ENCODE data around the gene PDGFRB. TPM values are rescaled to one million over a fixed set of nuclear protein-coding genes. Genes with fewer than 3 reads are reported as not detected.

Gene PDGFRB
- total and polyA plus RNA-seq, 10 of the 15 experiments (the other 5 are each of a cell fraction or from before 2014, with no cell fraction given) = 0.02 to 3.0 (median 1.0) TPM

DNA sequence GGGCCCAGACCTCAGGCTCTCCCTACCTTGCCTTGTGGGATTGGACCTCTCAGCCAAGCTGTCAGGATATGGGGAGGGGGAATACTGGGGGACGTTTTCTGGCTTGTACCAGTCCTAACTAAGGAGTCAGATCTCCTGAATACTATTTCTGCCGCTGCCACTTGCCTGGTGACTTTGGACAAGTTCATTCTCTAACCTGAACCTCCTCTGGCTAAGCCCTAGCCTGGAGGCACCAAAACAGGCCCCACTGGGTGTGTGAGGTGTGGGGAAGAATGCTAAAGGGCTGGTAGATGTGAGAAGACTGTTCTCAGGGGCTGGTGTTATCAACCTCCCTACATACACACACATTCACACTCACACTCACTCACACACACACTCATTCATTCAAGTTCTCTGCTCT, 35.3 kb upstream of the PDGFRB start:
- H3K9me3 ChIP-seq (replicated peaks; ENCODE audit: control insufficient read depth, insufficient read depth, low read length) = no peaks in the 10 kb centered on the region
- intact Hi-C loops (cut with micrococcal nuclease; ENCODE audit: unreplicated experiment) = no loop called here
- ChIA-PET CTCF (no interaction called here), SMC1A (ENCODE audit: uncharacterized antibody, unreplicated experiment) (interaction anchor here (0.7 kb wide), 1 partner anchor 12 kb away, joined by 3 read pairs; no protein-coding TSS in a partner anchor), RAD21 (ENCODE audit: unreplicated experiment) (no interaction called here), POLR2A (no interaction called here)
- DNase-seq (ENCODE audit: low read depth, low spot score) (no peak), ATAC-seq (no peak), FAIRE-seq (no peak)
- H3K36me3 ChIP-seq (ENCODE audit: control insufficient read depth in 2 of 2, insufficient read depth in 2 of 2, low read length in 1 of 2) = no peaks in the 10 kb centered on the region
- H3K27me3 ChIP-seq (replicated peaks in 1 of 2; ENCODE audit: control insufficient read depth in 2 of 2, insufficient read depth in 2 of 2, low read length in 1 of 2) = peaks cover 0 to 5% of the 10 kb centered on the region in 2 experiments; a peak in 3 of 4 replicates
- BruUV-seq (replicated peaks) = no TSS peak
- H2AFZ ChIP-seq (ENCODE audit: control insufficient read depth, low read depth, low read length) = no peak overlapping the region
- H4K20me1 ChIP-seq (ENCODE audit: control insufficient read depth, insufficient read depth) = no peaks in the 10 kb centered on the region; the same call in 1 of the 2 replicates
- no peaks in the 10 kb centered on the region for H3K79me2 ChIP-seq (ENCODE audit: control insufficient read depth, insufficient read depth, low read length)
- H3K4me3 ChIP-seq = no peak overlapping the region
- 33% methylated on average over 2 of the region's 2 CpGs for WGBS (ENCODE audit: insufficient coverage, insufficient replicate concordance, low lambda C conversion rate, missing lambda C conversion rate)
- H3K4me1 ChIP-seq (ENCODE audit: control insufficient read depth, insufficient read depth, low read length) = no peaks in the 10 kb centered on the region
- no peak overlapping the region for H3K4me2 ChIP-seq (ENCODE audit: control insufficient read depth, insufficient read depth)
- in situ Hi-C loops (cut with MboI) = no loop called here
- no peak overlapping the region for H3K27ac ChIP-seq (ENCODE audit: control insufficient read depth, insufficient read depth)
- no peak overlapping the region for H3K9ac ChIP-seq (ENCODE audit: control insufficient read depth, insufficient read depth, low read length)
- no peak for TF ChIP-seq SUPT20H (IDR thresholded peaks at IDR 0.05; ENCODE audit: borderline replicate concordance, control insufficient read depth, low read depth, low read length)
- no peak for TF ChIP-seq POLR2AphosphoS5 (IDR thresholded peaks at IDR 0.05; ENCODE audit: low read length)
- TF ChIP-seq, protein P1, sequence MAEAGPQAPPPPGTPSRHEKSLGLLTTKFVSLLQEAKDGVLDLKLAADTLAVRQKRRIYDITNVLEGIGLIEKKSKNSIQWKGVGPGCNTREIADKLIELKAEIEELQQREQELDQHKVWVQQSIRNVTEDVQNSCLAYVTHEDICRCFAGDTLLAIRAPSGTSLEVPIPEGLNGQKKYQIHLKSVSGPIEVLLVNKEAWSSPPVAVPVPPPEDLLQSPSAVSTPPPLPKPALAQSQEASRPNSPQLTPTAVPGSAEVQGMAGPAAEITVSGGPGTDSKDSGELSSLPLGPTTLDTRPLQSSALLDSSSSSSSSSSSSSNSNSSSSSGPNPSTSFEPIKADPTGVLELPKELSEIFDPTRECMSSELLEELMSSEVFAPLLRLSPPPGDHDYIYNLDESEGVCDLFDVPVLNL (IDR thresholded peaks at IDR 0.05; ENCODE audit: low read depth, low read length) = no peak
- TF ChIP-seq NFYB (IDR thresholded peaks at IDR 0.05; ENCODE audit: insufficient read depth, low read depth, low read length) = no peak
- no peak for TF ChIP-seq SP1 (IDR thresholded peaks at IDR 0.05; ENCODE audit: low read depth, low read length)
- no peak for TF ChIP-seq SIN3A (IDR thresholded peaks at IDR 0.05; ENCODE audit: low read depth, low read length)
- TF ChIP-seq, protein P2, sequence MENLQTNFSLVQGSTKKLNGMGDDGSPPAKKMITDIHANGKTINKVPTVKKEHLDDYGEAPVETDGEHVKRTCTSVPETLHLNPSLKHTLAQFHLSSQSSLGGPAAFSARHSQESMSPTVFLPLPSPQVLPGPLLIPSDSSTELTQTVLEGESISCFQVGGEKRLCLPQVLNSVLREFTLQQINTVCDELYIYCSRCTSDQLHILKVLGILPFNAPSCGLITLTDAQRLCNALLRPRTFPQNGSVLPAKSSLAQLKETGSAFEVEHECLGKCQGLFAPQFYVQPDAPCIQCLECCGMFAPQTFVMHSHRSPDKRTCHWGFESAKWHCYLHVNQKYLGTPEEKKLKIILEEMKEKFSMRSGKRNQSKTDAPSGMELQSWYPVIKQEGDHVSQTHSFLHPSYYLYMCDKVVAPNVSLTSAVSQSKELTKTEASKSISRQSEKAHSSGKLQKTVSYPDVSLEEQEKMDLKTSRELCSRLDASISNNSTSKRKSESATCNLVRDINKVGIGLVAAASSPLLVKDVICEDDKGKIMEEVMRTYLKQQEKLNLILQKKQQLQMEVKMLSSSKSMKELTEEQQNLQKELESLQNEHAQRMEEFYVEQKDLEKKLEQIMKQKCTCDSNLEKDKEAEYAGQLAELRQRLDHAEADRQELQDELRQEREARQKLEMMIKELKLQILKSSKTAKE (IDR thresholded peaks at IDR 0.05; ENCODE audit: low read depth, poor library complexity, severe bottlenecking) = no peak
- no peak for TF ChIP-seq RBBP5 (conservative IDR thresholded peaks at IDR 0.05)
- TF ChIP-seq, protein P3, sequence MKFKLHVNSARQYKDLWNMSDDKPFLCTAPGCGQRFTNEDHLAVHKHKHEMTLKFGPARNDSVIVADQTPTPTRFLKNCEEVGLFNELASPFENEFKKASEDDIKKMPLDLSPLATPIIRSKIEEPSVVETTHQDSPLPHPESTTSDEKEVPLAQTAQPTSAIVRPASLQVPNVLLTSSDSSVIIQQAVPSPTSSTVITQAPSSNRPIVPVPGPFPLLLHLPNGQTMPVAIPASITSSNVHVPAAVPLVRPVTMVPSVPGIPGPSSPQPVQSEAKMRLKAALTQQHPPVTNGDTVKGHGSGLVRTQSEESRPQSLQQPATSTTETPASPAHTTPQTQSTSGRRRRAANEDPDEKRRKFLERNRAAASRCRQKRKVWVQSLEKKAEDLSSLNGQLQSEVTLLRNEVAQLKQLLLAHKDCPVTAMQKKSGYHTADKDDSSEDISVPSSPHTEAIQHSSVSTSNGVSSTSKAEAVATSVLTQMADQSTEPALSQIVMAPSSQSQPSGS (IDR thresholded peaks at IDR 0.05; ENCODE audit: low read length) = no peak
- TF ChIP-seq HDAC6 (IDR thresholded peaks at IDR 0.05; ENCODE audit: unreplicated experiment) = no peak
- TF ChIP-seq SIX5 (IDR thresholded peaks at IDR 0.05; ENCODE audit: low read depth, low read length, severe bottlenecking) = no peak
- TF ChIP-seq NBN (IDR thresholded peaks at IDR 0.05) = no peak
- TF ChIP-seq, protein P4, sequence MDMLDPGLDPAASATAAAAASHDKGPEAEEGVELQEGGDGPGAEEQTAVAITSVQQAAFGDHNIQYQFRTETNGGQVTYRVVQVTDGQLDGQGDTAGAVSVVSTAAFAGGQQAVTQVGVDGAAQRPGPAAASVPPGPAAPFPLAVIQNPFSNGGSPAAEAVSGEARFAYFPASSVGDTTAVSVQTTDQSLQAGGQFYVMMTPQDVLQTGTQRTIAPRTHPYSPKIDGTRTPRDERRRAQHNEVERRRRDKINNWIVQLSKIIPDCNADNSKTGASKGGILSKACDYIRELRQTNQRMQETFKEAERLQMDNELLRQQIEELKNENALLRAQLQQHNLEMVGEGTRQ (IDR thresholded peaks at IDR 0.05; ENCODE audit: borderline replicate concordance, low read depth, low read length) = no peak
- TF ChIP-seq ZBED1 (IDR thresholded peaks at IDR 0.05; ENCODE audit: borderline replicate concordance) = no peak
- TF ChIP-seq, protein P5, sequence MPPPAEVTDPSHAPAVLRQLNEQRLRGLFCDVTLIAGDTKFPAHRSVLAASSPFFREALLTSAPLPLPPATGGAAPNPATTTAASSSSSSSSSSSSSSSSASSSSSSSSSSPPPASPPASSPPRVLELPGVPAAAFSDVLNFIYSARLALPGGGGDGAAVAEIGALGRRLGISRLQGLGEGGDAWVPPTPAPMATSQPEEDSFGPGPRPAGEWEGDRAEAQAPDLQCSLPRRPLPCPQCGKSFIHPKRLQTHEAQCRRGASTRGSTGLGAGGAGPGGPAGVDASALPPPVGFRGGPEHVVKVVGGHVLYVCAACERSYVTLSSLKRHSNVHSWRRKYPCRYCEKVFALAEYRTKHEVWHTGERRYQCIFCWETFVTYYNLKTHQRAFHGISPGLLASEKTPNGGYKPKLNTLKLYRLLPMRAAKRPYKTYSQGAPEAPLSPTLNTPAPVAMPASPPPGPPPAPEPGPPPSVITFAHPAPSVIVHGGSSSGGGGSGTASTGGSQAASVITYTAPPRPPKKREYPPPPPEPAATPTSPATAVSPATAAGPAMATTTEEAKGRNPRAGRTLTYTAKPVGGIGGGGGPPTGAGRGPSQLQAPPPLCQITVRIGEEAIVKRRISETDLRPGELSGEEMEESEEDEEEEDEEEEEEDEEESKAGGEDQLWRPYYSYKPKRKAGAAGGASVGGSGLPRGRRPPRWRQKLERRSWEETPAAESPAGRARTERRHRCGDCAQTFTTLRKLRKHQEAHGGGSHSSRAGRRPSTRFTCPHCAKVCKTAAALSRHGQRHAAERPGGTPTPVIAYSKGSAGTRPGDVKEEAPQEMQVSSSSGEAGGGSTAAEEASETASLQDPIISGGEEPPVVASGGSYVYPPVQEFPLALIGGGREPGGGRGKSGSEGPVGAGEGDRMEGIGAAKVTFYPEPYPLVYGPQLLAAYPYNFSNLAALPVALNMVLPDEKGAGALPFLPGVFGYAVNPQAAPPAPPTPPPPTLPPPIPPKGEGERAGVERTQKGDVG (CRISPR knock-in tag; IDR thresholded peaks at IDR 0.05) = no peak
- no peak for TF ChIP-seq STAT1 (conservative IDR thresholded peaks at IDR 0.05)
